ENCODE measurements around the gene HLA-DRB1. TPM values are rescaled to one million over a fixed set of nuclear protein-coding genes. Genes with fewer than 3 reads are reported as not detected.

HLA-DRB1 gene
- total RNA-seq (2022; extraction: Qiagen RNA extraction; ENCODE audit: low read depth), result not detected in 5 replicates

DNA sequence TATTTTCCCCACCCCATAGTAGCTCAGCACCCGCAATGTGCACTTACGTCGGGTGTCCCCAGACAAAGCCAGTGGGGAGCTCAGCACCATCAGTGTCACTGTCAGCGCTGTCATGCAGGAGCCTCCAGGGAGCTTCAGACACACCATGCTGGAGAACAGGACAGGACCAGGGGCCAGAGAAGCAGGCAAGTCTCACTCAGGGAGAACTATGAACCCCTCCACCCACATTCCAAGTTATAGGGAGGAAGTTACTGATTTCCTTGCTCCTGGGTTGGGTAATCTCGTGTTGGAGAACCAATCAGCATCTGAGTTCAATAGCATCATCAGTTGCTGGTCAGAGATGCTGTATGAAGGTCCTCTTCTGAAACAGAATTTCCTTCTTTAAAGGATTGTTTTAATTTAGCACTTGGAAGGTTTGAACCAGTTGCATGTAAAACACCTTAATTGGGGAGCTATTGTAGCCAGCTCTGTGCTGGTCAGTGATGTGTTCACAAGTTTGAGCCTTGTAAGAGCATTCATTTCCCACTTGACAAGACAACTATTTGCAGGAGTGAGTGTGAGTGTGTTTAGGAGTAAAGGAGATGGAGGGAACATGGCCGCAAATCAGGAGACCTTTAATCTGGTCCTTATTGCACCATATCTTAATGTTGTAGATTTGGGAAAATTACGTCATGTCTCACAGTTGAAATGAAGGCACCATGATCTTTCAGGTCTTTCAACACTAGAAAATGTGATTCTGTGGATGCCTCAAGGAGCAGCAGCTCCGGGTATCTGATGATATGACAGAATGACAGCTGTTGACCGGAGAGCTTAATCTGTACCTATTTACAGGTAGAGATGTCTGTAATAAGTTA, at the start of gene HLA-DRB1:
Gene HLA-DRB1, minus strand, starts transcription at position 253 of the 854 bp plus-strand sequence. Its CDS starts 106 bp downstream, at position 147.

GRCh38 chr6:32637219-32637880, 47.7 kb upstream of the HLA-DRB1 start, which contains the start of gene HLA-DQA1:
TSS of gene HLA-DQA1 (plus strand) at chr6:32637406. CDS start at chr6:32637459, 53 bp downstream.

GRCh38 chr6:32529697-32530430, 59.8 kb downstream of the HLA-DRB1 start, which contains the start of gene HLA-DRB5:
TSS of gene HLA-DRB5 (minus strand) at chr6:32530287. CDS start at chr6:32530224, 63 bp downstream.

Other genes with a start within 250 kb of the HLA-DRB1 start
- gene TSBP1, start 217.9 kb downstream of the HLA-DRB1 start, total RNA-seq (2022; extraction: Qiagen RNA extraction; ENCODE audit: low read depth), result not detected in 5 replicates
- gene BTNL2, start 182.7 kb downstream of the HLA-DRB1 start, total RNA-seq (2022; extraction: Qiagen RNA extraction; ENCODE audit: low read depth), result not detected in 5 replicates
- gene HLA-DRA, start 150.0 kb downstream of the HLA-DRB1 start, total RNA-seq (2022; extraction: Qiagen RNA extraction; ENCODE audit: low read depth), result not detected in 5 replicates
- not detected in 5 replicates for gene HLA-DRB5, start 59.6 kb downstream of the HLA-DRB1 start, total RNA-seq (2022; extraction: Qiagen RNA extraction; ENCODE audit: low read depth)
- not detected in 5 replicates for gene HLA-DQA1, start 47.6 kb upstream of the HLA-DRB1 start, total RNA-seq (2022; extraction: Qiagen RNA extraction; ENCODE audit: low read depth)
- not detected in 5 replicates for gene HLA-DQB1, start 76.8 kb upstream of the HLA-DRB1 start, total RNA-seq (2022; extraction: Qiagen RNA extraction; ENCODE audit: low read depth)
- not detected in 5 replicates for gene HLA-DQA2, start 151.5 kb upstream of the HLA-DRB1 start, total RNA-seq (2022; extraction: Qiagen RNA extraction; ENCODE audit: low read depth)
- not detected in 5 replicates for gene HLA-DQB2, start 173.7 kb upstream of the HLA-DRB1 start, total RNA-seq (2022; extraction: Qiagen RNA extraction; ENCODE audit: low read depth)
- 0.16 to 0.23 TPM in 2 of 5 replicates, not detected in the others for gene HLA-DOB, start 227.2 kb upstream of the HLA-DRB1 start, total RNA-seq (2022; extraction: Qiagen RNA extraction; ENCODE audit: low read depth)
- gene TAP2, start 248.9 kb upstream of the HLA-DRB1 start, total RNA-seq (2022; extraction: Qiagen RNA extraction; ENCODE audit: low read depth), result 10.9 to 20.6 TPM (median 17.8 TPM) in 5 replicates

Measured in A549 treated with ZK216348 at 1 μM for 4 hours (cell line).